GM12878 (cell line): ENCODE data around the gene ARF5. TPM values are rescaled to one million over a fixed set of nuclear protein-coding genes. Genes with fewer than 3 reads are reported as not detected.

Source experiments
- NR2F1 ChIP-seq: fragments of 450-650 bp; conservative IDR thresholded peaks from 2 replicates; pipeline ENCODE4 v1.6.1; 2017; ENCODE audit warnings: mild to moderate bottlenecking
- RUNX3 ChIP-seq: IDR thresholded peaks from 2 replicates; pipeline ENCODE4 v1.6.1; 2012; ENCODE audit warnings: low read length, inconsistent platforms
- SIX5 ChIP-seq: IDR thresholded peaks from 2 replicates; pipeline ENCODE4 v1.6.1; 2011; ENCODE audit warnings: mild to moderate bottlenecking, low read depth, low read length, moderate library complexity; ENCODE audit not compliant: severe bottlenecking
- SRF ChIP-seq, 2 experiments: IDR thresholded peaks; 2 replicates each; pipeline ENCODE4 v1.6.1; 2011; ENCODE audit warnings: low read depth in 2 of 2, low read length in 2 of 2, mild to moderate bottlenecking in 1 of 2, moderate library complexity in 1 of 2
- ZBTB33 ChIP-seq: fragments of 450-650 bp; IDR thresholded peaks from 2 replicates; pipeline ENCODE4 v1.6.1; 2017; ENCODE audit warnings: mild to moderate bottlenecking
- polyA plus RNA-seq, 11 experiments: library from polyadenylated mRNA; depleted of rRNA in 4 of 11; unstranded in 6 of 11; stranded (reverse) in 5 of 11; fragments of >200 nt; fragmentation: Nextera tagmentation in 4 of 11; fragmentation: Illumina TruSeq in 1 of 11; extraction: Ambion mirVana in 4 of 11; extraction: Trizol in 1 of 11; gene quantifications; 1 replicate in 1 of 11; 2 replicates in 10 of 11; pipeline versions ENCODE4 v1.2.1 to v1.2.3, GENCODE V29; 2011 to 2016; ENCODE audit warnings: inconsistent platforms in 2 of 11, missing spikeins in 2 of 11, low read depth in 1 of 11
- total RNA-seq, 4 experiments: library from RNA; depleted of rRNA in 3 of 4; stranded (reverse); fragments of >200 nt in 3 of 4; fragmentation: Illumina TruSeq in 1 of 4; extraction: Trizol in 1 of 4; gene quantifications; 2 replicates each; pipeline versions ENCODE4 v1.2.1 to v1.2.3, GENCODE V29; 2013 to 2021
- TF ChIP-seq, protein P1 (sequence below): fragments of 450-650 bp; IDR thresholded peaks from 2 replicates; pipeline ENCODE4 v1.6.1; 2016; ENCODE audit warnings: mild to moderate bottlenecking, moderate library complexity, borderline replicate concordance
- TF ChIP-seq, protein P2 (sequence below): fragments of 450-650 bp; IDR thresholded peaks from 2 replicates; pipeline ENCODE4 v1.6.1; 2018; ENCODE audit warnings: borderline replicate concordance, mild to moderate bottlenecking; ENCODE audit not compliant: partially characterized antibody

ARF5 gene
- total and polyA plus RNA-seq, 10 of the 15 experiments (the other 5 are each of a cell fraction or from before 2014, with no cell fraction given): 11.0 to 210 (median 131) TPM

DNA sequence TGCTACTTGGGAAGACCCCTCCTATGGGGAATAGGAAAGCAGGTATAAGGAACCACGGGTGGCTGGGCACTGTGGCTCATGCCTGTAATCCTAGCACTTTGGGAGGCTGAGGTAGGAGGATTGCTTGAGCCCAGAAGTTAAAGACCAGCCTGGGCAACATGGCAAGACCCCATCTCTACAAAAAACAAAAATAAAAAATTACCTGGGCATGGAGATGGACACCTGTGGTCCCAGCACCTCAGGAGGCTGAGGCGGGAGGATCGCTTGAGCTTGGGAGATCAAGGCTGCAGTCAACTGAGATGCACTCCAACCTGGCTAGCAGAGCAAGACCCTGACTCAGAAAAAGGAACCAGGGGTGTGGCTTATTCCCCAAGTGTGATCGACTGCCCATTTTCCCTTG lies 4.3 kb downstream of the ARF5 start (continued):
- TF ChIP-seq ZBTB33: no peak
- TF ChIP-seq NR2F1: no peak
- no peak for TF ChIP-seq SIX5
- TF ChIP-seq RUNX3: no peak
- TF ChIP-seq, protein P1, sequence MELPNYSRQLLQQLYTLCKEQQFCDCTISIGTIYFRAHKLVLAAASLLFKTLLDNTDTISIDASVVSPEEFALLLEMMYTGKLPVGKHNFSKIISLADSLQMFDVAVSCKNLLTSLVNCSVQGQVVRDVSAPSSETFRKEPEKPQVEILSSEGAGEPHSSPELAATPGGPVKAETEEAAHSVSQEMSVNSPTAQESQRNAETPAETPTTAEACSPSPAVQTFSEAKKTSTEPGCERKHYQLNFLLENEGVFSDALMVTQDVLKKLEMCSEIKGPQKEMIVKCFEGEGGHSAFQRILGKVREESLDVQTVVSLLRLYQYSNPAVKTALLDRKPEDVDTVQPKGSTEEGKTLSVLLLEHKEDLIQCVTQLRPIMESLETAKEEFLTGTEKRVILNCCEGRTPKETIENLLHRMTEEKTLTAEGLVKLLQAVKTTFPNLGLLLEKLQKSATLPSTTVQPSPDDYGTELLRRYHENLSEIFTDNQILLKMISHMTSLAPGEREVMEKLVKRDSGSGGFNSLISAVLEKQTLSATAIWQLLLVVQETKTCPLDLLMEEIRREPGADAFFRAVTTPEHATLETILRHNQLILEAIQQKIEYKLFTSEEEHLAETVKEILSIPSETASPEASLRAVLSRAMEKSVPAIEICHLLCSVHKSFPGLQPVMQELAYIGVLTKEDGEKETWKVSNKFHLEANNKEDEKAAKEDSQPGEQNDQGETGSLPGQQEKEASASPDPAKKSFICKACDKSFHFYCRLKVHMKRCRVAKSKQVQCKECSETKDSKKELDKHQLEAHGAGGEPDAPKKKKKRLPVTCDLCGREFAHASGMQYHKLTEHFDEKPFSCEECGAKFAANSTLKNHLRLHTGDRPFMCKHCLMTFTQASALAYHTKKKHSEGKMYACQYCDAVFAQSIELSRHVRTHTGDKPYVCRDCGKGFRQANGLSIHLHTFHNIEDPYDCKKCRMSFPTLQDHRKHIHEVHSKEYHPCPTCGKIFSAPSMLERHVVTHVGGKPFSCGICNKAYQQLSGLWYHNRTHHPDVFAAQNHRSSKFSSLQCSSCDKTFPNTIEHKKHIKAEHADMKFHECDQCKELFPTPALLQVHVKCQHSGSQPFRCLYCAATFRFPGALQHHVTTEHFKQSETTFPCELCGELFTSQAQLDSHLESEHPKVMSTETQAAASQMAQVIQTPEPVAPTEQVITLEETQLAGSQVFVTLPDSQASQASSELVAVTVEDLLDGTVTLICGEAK: no peak
- TF ChIP-seq, protein P2, sequence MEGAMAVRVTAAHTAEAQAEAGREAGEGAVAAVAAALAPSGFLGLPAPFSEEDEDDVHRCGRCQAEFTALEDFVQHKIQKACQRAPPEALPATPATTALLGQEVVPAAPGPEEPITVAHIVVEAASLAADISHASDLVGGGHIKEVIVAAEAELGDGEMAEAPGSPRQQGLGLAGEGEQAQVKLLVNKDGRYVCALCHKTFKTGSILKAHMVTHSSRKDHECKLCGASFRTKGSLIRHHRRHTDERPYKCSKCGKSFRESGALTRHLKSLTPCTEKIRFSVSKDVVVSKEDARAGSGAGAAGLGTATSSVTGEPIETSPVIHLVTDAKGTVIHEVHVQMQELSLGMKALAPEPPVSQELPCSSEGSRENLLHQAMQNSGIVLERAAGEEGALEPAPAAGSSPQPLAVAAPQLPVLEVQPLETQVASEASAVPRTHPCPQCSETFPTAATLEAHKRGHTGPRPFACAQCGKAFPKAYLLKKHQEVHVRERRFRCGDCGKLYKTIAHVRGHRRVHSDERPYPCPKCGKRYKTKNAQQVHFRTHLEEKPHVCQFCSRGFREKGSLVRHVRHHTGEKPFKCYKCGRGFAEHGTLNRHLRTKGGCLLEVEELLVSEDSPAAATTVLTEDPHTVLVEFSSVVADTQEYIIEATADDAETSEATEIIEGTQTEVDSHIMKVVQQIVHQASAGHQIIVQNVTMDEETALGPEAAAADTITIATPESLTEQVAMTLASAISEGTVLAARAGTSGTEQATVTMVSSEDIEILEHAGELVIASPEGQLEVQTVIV: no peak
- no peak for TF ChIP-seq SRF (IDR thresholded peaks at IDR 0.05; ENCODE audit: low read depth in 2 of 2, low read length in 2 of 2)
